ENCODE data around the gene KCNS3.

Gene KCNS3

GRCh38 chr2:17858064-17858463 is 20.4 kb upstream of the KCNS3 start:
- TF ChIP-seq CTCF (IDR thresholded peaks at IDR 0.05; ENCODE audit: insufficient read depth, low read depth, low read length, missing control alignments): no peak
- DNase-seq (ENCODE audit: low read depth): no peak
- H3K4me3 ChIP-seq (ENCODE audit: low read depth, low read length): no peak overlapping the region

- no peak overlapping the region for H3K4me3 ChIP-seq (ENCODE audit: low read depth, low read length)
- DNase-seq (ENCODE audit: low read depth): no peak
These were observed 14.9 kb upstream of the KCNS3 start for GRCh38 chr2:17863539-17863938.

GRCh38 chr2:17864676-17865075 is 13.8 kb upstream of the KCNS3 start:
- no peak for TF ChIP-seq CTCF (IDR thresholded peaks at IDR 0.05; ENCODE audit: insufficient read depth, low read depth, low read length, missing control alignments)
- no peak overlapping the region for H3K4me3 ChIP-seq (ENCODE audit: low read depth, low read length)
- no peak for DNase-seq (ENCODE audit: low read depth)

More at GRCh38 chr2:17863539-17863938, 14.9 kb upstream of the KCNS3 start:
- no peak for TF ChIP-seq CTCF (IDR thresholded peaks at IDR 0.05; ENCODE audit: insufficient read depth, low read depth, low read length, missing control alignments)

- no peak for TF ChIP-seq CTCF (IDR thresholded peaks at IDR 0.05; ENCODE audit: insufficient read depth, low read depth, low read length, missing control alignments)
- H3K4me3 ChIP-seq (ENCODE audit: low read depth, low read length): no peak overlapping the region
- no peak for DNase-seq (ENCODE audit: low read depth)
These were observed 11.3 kb upstream of the KCNS3 start for GRCh38 chr2:17867133-17867532.

GRCh38 chr2:17869128-17869527 is 9.3 kb upstream of the KCNS3 start:
- TF ChIP-seq CTCF (IDR thresholded peaks at IDR 0.05; ENCODE audit: insufficient read depth, low read depth, low read length, missing control alignments): no peak
- DNase-seq (ENCODE audit: low read depth): no peak
- no peak overlapping the region for H3K4me3 ChIP-seq (ENCODE audit: low read depth, low read length)

- TF ChIP-seq CTCF (IDR thresholded peaks at IDR 0.05; ENCODE audit: insufficient read depth, low read depth, low read length, missing control alignments): no peak
- H3K4me3 ChIP-seq (ENCODE audit: low read depth, low read length): no peak overlapping the region
- no peak for DNase-seq (ENCODE audit: low read depth)
These were observed 6.8 kb upstream of the KCNS3 start for GRCh38 chr2:17871639-17872038.

- no peak for TF ChIP-seq CTCF (IDR thresholded peaks at IDR 0.05; ENCODE audit: insufficient read depth, low read depth, low read length, missing control alignments)
- H3K4me3 ChIP-seq (ENCODE audit: low read depth, low read length): no peak overlapping the region
- DNase-seq (ENCODE audit: low read depth): no peak
These were observed 5.4 kb upstream of the KCNS3 start for GRCh38 chr2:17873021-17873420.
